GM12872 (cell line): ENCODE measurements around the gene MAGT1.

Experiments used
- TF ChIP-seq, protein P1 (sequence below): IDR thresholded peaks from 3 replicates; pipeline ENCODE4 v1.5.1; 2011; ENCODE audit warnings: low read depth, mild to moderate bottlenecking, low read length, moderate library complexity; ENCODE audit not compliant: insufficient read depth

The MAGT1 gene

DNA sequence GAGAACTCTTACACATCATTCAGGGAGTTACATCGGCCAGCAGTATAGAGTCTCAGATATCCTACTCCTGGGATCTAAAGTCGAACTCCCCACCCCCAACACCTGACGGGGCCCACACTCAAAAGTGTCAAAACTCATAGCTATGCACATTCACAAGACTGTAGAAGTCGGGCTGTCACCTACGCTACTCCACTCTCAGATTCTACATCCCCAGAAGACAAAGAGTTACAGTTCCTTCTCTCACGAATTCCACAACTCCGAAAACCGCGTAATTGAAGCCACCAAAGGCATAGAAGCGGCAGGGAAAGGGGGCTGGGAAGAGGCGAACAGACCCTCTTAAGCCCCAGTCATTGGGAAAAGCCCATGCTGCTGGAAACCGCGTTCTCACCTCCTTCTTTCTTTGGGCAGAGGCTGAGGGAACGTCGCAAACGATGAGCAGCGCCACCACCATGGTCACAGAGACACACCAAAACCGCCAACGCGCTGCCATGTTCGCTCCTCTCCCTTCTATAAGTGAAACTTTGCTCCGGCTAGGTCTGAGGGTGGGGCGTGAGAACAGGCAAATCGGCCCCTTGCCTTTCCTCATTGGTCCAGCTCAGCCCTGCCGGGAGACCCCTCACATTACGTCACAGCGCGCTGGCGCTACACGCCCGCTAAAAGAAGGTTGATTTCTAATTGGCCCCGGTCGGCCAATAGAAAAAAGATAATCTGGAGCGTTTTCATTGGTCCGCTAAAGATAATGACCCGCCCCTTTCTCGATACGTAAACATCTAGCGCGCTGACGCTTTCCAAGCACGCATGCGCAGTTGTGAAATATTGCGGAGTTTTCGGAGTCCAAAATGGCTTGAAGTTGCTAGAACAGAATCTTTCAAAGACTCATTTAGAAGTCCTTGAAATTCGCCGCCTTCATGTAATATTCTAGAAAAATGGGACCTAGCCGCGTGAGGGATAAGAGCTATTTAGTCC is at the start of gene MAGT1:
Gene MAGT1 (minus strand): TSS at position 515 of the 966 bp plus-strand sequence. CDS start 25 bp downstream, at position 490.
- TF ChIP-seq, protein P1, sequence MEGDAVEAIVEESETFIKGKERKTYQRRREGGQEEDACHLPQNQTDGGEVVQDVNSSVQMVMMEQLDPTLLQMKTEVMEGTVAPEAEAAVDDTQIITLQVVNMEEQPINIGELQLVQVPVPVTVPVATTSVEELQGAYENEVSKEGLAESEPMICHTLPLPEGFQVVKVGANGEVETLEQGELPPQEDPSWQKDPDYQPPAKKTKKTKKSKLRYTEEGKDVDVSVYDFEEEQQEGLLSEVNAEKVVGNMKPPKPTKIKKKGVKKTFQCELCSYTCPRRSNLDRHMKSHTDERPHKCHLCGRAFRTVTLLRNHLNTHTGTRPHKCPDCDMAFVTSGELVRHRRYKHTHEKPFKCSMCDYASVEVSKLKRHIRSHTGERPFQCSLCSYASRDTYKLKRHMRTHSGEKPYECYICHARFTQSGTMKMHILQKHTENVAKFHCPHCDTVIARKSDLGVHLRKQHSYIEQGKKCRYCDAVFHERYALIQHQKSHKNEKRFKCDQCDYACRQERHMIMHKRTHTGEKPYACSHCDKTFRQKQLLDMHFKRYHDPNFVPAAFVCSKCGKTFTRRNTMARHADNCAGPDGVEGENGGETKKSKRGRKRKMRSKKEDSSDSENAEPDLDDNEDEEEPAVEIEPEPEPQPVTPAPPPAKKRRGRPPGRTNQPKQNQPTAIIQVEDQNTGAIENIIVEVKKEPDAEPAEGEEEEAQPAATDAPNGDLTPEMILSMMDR, result no peak

DNA sequence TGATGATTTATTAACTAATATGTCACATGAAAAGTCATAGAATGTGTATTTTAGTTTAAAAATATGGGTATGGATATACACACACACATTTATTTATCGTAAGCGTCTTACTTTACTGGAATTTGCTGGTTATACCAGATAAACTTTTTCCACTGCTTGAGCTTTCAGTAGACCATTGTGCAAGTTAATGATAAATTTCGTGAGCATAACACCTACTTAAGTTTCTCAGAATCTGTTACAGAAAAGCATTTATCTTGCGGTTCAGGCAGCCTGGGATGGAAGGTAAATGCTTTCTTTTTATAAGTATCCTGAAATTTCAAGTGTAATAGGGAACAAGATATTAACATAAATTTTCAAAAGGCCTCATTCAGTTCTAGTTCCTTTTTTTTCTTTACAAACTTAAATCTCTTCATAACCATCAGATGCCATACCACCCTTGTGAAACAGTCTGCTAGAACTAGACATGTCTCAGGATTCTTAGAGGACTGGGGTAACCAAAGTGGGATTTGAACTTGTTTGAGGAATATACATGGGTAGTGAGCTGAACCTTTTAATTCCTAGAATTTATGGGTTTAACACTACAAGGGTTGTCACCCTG is 42.9 kb upstream of the MAGT1 start:
- TF ChIP-seq, protein P1, result no peak

- TF ChIP-seq, protein P1, result no peak
Measured at GRCh38 chrX:77937291-77937690, 42.1 kb upstream of the MAGT1 start.

- TF ChIP-seq, protein P1, result no peak
Measured at GRCh38 chrX:77936299-77936698, 41.1 kb upstream of the MAGT1 start.

- TF ChIP-seq, protein P1, result no peak
Measured at GRCh38 chrX:77935886-77936285, 40.7 kb upstream of the MAGT1 start.

DNA sequence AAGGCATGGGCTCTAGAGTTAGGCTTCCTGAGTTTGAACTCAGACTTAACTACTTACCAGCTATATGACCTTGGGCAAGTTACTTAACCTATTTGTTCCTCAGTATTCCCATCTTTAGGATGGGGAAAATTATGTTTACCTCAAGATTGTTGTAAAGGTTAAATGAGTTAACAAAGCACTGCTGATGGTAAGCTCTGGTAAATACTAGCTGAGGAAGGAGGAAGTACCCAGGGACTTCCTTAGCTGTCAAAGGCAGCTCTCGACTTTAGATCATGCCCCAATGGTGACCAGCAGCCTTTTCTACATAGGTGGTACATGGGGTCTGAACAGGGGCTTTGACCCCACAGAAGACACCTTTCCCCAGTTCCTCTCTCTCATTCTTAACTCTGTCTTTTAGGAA is 35.3 kb upstream of the MAGT1 start:
- TF ChIP-seq, protein P1, result no peak

DNA sequence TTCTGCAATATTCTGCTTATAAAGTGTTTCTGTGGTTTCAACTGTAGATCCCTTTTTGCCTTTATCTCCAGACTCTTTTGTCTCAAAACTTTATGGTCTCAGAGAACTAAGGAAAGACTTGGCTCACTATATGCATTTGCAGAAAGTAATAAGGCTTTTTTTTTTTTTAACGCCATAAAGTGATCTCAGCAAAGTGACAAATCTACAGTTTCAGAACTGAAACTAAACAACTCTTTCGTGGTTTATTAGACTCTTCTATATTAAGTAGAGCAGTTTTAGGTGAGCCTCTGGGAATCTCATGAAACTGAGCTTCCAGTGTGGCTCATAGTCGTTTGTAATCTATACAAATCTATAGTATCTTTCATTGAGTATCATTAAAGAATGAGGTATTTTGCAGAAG is 30.5 kb upstream of the MAGT1 start:
- TF ChIP-seq, protein P1, result no peak
